HG03571 (cell line): ENCODE results near the gene KCTD2.
"Not testable (repeated sequence)": the region's sequence is repeated elsewhere in the genome, so short reads cannot be mapped to it uniquely, and the experiment has no call there.

Source experiments
- ATAC-seq: cut with Tn5 transposase; IDR thresholded peaks from one replicate; pipeline ENCODE4 v1.9.1; 2021; ENCODE audit not compliant: unreplicated experiment

The KCTD2 gene

DNA sequence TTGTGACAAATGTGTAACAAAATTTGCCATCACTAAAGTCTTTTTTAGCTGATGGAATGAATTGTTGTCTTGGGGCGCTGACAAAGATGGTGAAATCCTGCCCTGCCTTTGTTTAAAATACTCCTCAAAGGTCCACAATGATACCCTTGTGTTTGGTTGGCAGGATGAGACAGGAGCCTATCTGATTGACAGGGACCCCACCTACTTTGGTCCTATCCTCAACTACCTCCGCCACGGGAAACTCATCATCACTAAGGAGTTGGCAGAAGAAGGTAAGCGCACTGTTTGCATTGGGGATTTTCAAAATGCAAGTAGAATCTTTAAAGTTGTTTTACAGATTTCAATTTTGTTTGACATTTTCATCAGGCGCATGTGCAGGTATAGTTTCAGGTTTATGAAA lies 2.0 kb downstream of the KCTD2 start:
- ATAC-seq, result no peak

DNA sequence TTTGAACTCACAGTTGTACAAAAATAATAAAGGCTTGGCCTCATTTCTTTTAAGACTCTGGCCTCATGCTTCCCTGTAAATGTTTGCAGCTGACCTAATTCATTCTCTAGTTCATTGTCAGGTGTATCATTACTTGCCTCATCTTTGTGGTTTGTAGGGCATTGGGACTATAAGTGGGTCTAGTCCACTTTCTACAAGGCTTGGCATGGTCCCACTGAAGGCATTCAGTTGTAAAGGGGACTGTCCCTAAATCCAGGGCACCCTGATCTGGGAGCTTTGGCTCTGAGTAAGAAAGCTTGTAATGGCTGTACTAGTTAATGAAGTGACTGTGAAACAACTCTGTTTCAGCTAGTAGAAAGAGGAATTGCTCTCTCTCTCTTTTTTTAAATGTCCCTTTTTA lies 2.7 kb downstream of the KCTD2 start:
- no peak for ATAC-seq

DNA sequence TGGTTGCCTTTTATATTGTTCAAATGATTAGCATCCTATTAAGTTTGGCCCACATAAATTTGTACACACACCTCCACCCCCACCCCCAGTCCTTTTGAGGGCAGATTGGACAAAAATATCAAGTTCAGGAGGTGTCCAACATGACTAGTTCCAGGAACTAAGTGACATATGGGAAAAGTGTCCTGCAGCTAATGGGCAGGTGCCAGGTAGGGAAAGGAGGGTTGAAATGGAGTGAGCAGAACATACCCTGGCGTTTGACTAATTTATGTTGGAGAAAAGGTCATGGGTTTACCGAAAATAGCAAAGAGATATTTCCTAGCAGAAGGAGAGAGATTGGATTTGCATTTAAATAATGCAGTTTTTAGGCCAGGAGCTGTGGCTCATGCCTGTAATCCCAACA lies 4.9 kb downstream of the KCTD2 start:
- no peak for ATAC-seq

DNA sequence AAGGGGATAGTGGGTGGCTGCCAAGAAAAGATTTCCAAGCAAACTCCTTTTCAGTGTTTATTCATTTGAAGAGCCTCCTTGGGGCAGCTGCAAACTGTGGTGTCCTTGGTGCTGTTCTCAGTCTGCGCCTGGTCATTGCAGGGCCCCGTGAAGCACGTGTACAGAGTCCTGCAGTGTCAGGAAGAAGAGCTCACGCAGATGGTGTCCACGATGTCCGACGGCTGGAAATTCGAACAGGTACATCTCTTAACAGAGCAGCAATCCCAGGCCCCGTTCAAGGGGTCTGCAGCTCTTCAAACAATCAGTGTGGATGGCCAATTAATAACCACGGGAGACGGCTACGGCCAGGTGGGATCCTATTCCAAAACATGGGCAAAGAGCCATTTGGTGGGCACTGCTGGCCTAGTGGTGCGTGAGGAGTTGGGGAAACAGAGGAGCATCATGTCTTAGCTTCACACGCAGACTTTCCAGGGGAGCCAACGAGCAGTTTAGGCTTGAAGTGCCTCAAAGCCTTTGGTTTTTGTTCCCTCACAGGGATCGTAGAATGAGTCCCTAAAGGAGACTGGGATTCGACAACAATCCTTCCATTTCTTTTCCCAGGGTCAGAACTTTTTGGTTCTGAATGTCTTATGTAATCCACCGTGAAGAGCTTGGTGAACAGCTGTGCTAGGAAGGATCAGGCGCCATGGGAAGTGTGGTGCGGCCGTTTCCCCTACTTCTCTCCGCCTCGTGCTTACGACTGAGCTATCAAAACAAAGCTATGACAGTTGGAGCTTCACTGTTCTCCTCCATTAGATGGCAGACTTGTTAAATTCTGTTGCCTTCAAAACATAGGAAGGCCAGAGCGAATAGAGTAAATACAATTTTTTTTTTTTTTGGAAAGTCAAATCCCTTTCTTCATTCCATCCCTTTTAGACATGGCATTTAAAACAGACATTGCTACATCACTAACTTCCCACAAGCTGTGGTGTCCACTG lies 12.6 kb downstream of the KCTD2 start:
- ATAC-seq, result no peak

DNA sequence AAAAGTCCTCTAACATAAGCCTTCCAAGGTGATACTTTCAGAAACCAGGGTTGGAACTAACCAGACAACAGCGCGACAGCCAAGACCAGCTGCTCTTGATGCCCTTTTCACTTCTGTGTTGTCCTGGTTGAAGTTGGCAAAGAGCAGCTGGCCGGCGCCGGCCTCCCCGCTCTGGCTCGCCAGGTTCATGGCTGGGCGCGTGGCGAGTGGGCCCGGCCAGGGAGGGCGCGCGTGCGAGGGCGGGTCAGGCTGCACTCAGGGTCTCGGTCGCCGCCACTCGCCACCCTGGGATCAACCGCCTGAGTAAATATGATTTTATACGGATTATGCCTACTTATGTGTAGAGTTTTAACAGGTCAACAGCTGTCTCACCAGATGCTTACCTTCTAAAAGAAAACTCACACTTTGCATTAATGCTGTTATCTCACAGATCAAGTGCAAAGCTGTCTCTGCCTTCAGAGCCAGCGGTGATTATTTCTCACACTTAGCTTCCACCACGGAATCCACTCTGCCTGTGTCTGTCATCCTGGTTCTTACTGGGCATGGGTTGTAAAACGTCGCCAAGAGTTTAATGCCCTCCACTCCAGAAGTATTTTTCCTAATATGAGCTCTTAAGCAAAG lies 13.5 kb downstream of the KCTD2 start:
- no peak for ATAC-seq

DNA sequence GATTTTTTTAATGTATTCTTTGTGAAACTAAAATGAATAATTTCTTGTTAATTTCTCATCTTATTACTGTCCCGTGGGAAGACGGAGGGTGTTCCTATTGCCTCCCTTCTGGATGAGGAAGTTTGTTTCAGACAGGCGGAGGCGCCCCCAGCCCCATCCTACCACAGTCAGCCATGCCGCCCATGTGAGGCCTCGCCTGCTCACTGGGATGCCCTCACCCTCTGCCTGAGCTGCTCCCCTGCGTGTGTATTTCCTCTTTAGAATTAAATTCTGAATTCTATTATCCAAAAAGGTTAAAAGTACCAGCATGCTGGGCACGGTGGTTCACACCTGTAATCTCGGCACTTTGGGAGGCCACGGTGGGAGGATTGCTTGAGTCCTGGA lies 14.0 kb downstream of the KCTD2 start:
- ATAC-seq, result no peak

DNA sequence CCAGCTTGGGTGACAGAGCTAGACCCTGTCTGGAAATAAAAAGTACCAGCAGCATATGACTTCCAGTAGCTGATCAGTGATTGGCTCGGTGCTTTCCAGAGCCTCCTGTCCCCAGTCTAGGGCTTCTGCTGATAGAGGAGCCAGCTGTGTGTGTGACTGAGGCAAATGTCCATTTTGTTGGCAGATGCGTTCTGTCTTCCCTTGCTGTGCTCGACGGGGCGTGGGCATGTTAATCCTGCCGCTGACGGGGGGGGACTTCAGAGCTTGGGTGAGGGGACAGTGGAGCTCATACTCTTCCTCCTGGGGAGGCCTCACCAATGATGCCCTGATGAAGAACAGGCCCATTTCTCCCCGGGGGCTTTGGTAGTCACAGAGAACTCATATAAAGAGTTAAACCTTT lies 14.6 kb downstream of the KCTD2 start:
- ATAC-seq, result no peak

DNA sequence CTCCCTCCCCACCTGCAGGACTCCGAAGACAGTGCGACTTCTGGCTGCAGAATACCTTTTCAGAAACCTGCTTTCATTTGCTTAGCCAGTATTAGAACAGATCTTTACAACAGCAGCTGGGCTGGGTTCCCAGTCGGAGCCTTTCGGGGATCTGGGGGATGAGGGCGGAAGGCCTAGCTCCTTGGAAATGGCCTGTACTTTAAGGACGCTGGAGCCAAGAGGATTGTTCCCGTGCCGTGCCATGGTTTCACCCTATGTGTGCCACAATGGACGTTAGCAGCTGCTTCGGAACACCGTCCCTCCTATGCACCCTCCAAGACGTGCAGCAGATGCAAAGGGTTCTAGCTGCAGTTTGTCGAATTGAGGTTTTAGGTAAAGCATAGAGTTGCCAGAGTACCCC lies 16.2 kb downstream of the KCTD2 start:
- no peak for ATAC-seq

DNA sequence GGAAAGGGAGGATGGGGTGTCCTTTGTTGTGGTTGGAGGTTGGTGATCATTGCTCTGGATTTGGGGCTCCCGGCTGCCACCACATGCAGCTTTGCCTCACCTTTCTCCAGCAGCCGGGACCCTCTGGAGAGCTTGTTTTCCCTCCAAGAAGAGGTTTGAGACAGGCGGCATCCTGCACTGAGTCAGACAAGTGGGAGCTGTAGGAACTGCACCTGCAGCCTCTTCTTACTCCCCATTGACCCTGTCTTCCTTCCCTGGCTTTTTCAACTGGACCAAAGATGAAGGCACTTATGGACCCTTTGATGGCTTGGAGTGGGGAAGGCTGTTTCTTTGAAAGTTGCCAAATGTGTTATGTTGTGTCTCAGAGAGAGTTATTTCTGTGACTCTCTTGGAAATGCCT lies 16.6 kb downstream of the KCTD2 start:
- no peak for ATAC-seq

DNA sequence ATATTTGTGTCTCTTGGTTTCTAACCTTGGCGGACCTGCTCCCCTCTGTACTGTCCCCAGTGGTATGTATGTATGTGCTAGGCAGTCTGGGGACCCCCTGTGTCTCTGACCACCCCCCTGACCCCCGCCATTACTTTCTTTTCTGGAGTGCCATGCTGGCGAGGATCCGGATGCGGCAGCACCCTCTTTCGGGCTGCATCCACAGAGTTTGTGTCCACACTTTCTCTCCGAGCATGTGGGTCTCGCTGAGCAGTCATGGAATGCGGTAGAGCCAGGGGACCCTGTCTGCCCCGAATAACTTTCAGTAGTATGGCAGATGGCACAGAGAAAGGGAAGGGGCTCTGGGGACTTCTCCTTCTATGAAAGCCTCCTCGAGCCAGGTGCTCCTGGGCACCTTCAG lies 17.0 kb downstream of the KCTD2 start:
- ATAC-seq, result no peak

DNA sequence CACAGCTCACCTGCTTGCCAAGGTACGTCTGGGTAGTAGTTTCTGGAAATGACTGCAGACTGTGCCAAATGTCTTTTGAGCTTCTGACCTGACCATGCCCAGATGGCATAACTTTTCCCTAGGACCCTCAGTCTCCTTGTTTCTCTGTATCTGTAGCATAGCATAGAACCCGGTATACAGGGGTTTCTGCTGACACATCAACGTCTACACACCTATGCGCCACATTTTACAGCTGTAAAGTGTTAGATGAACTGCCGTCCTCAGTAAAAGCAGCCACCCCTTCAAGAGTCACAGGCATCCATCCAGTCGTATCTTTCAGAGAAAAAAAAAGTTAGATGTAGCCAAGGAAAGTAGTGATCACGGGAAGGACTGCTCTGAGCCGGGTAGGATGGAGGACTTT lies 17.4 kb downstream of the KCTD2 start:
- no peak for ATAC-seq

DNA sequence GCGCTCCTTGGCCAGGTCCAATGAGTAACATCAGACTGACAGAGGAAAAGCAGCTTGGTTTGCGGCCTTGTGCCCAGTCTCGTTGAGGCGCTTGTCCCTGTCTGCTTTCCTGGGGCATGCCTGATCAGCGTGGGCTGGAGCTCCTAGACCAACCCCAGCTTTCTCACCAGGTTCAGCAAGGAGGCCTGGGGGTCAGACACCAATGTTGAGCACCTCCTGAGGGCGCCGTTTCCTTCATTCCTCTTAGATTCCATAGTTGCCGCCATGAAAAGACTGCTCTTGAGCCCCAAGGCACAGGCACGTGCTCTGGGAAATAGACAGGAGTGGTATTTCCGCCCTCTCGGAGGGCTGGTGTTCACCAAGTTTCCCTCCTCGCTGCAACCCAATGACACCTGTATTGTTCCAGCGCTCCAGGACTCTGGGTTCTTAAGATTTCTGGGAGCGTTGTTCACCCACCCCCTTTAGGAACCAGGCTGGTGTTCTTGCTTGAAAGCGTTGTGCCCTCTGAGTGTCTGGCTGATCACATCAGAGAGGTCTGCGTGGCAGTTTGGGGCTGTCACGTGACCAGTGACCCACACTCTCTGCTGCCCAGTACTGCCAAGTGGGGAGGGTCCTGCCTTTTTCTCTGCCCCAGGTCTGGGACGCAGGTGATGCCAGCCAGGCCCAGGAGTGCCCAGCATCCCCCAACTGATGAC lies 18.0 kb downstream of the KCTD2 start:
- ATAC-seq, result no peak

DNA sequence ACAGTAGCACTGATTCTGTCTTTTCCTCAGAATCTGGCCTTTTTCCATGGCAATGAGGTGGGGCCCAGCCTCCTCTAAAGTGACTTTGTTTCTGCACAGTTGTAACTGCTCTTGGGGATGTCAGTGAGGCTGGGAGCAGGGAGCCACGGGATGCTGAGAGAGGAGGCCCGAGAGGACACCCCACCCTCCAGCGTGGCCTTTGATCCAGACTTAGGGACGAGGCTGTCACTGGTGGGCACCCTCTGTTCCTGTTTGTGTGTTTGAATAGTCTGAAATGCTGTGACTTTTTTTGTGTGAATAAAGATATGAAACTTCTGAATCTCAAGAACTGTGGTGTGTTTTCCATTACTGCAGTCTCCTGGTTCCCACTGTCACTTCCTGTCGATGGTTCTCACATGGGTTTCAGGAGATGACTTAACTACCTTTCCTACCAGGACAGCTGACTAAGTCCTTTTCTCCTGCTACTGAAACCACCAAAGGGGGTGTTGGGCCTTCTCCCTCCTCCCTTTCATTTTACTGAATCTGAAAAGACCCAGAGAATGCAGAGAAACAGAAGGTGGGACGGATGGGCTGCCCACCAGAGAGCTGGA lies 18.6 kb downstream of the KCTD2 start:
- ATAC-seq, result no peak

DNA sequence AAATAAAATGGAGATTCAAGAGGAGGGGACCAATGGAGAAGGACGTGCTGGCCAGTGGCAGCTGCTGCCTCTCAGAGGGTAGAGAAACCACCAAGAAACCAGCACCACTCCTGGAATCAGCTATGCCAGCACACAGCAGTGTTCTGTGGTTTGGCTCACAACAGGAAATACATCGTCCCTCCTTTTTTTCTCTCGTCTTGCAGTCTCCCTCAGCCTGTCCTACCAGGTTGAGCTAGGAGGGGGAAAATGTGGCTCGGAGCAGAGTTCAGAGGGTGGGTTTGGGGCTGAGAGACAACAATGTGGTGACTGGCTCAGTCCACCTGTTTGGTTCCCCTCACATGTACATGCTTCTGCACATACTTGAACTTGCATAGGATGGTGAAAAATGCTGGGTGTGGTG lies 20.8 kb downstream of the KCTD2 start:
- no peak for ATAC-seq

DNA sequence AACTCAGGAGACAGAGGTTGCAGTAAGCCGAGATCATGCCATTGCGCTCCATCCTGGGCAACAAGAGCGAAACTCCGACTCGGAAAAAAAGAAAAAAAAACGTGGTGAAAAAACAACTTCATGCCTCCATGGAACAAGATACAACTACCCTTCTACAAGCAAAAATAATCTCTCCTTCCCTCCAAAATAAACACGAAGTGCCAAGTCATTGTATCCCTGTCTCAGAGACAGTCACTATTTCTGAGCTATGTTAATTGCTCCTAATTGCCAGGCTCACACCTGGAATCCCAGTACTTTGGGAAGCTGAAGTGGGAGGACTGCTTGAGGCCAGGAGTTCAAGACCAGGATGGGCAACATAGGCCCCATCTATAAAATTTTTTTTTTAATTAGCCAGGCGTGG lies 21.7 kb downstream of the KCTD2 start:
- no peak for ATAC-seq

DNA sequence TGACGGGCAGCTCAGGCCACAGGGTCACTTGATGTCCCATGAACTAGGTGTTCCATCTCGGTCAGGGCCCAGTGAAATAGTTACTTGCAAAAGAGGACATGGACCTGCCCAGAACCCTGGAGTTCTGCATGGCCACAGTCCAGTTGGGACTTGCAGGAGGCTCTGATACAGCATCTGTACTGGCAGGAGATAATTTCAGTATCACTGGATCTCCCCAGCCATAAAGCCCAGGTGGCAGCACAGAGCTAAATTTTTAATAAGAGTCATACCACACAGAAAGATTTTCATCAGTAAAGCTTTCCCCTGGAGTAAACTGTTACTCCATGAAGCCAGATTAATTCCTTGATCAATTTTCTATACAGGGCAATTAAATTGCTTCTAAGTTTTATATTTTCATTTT lies 22.8 kb downstream of the KCTD2 start:
- no peak for ATAC-seq

DNA sequence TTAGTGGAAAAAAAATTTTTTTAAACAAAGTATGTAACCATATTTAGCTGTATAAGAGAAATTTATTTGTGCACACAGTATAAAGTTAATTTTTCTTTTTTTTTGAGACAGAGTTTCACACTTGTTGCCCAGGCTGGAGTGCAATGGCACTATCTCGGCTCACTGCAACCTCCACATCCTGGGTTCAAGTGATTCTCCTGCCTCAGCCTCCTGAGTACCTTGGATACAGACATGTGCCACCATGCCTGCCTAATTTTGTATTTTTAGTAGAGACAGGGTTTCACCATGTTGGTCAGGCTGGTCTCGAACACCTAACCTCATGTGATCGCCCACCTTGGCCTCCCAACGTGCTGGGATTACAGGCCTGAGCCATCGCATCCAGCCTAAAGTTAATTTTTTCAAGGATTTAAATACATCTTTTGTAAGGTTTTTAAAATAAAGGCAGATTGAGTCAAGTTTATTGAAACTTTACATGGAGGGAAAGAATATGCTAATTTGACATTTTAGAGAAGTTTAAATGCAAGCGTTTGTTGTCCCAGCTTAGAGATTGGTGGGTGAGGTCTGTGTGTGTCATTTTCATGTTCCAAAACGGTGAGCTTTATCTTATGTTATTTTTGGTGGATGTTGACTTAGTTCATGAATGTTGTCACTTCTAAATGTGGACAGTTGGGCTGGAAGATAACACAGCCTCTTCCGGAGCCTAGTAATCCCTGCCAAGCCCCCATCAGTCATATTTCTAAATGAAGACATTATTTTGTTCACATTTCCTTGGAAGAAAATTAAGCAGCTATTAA lies 24.6 kb downstream of the KCTD2 start:
- ATAC-seq, result not testable (repeated sequence)

DNA sequence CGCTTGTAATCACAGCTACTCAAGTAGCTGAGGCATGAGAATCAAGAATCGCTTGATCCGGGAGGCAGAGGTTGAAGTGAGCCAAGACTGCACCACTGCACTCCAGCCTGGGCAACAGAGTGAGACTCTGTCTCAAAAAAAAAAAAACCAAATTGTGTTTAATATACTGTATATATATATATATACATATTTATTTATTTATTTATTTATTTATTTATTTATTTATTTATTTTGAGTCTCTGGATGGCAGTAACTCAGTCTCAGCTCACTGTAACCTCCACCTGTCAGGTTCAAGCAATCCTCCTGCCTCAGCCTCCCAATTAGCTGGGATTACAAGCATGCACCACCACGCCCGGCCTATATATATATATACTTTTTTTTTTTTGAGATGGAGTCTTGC lies 25.9 kb downstream of the KCTD2 start:
- not testable (repeated sequence) for ATAC-seq

DNA sequence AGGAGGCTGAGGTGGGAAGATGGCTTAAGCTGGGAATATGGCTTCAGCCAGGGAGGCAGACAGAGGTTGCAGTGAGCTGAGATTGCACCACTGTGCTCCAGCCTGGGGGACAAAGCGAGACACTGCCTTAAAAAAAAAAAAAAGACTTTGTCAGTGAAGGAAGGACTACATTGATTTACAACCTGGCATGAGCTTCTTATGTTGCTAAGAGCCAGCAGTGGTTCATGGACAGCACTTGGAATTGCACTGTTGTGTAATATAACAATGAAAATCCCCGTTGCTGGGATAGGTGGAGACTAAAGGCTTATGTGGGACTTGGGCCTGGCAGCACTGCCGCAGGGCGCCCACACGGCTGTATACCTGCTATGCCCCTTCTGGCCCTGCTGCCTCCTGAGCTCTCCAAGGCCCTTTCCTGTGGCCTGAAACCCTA lies 26.6 kb downstream of the KCTD2 start:
- no peak for ATAC-seq

DNA sequence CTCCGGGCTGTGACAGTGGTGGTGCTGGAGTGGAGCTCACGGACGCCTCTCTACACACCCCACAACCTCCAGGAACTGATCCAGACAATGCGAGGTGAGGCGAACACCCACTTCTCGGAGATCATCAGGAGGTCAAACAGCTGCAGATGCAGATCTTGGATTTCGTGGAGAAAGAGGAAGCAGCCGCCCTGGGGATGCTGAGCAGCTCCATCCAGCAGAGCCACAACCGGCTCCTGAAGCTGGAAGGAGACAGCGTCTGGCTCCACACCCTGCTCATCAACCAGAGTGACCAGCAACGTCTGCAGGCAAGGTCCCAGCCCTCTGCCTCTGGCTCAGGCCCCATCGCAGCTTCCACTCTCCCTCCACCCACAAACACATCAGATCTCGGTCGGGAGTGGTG lies 27.5 kb downstream of the KCTD2 start:
- ATAC-seq, result no peak
